ENCODE measurements around the gene SH3TC1. TPM values are rescaled to one million over a fixed set of nuclear protein-coding genes. Genes with fewer than 3 reads are reported as not detected.

Gene SH3TC1
- total and polyA plus RNA-seq, 4 donors: 6.5 to 34.6 (median 25.8) TPM

DNA sequence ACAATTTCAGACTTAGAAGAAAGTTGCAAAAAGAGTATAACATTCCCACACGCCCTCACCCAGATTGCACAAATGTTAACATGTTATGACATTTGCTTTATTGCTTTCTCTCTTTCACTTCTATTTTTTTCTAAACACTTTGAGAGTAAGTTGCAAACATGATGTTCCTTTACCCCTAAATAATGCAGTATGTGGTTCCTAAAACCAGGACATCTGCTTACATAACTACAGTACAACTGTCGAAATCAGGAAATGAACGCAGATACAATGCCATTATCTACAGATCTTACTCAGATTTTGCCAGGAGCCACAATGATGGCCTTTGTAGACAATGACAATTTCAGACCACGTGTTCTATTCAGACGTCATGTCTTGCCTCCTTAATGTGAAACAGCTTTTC lies 22.4 kb downstream of the SH3TC1 start:
- Histone ChIP-seq H3K9ac (ENCODE audit: low read depth in 1 of 2, low read length in 2 of 2) (no peak overlapping the region), H3K4me3 (ENCODE audit: low read depth in 1 of 3, low read length in 3 of 3) (no peak overlapping the region), H3K27ac (ENCODE audit: low read depth in 1 of 2, low read length in 2 of 2) (no peak overlapping the region), H3K36me3 (ENCODE audit: control insufficient read depth in 4 of 4, insufficient read depth in 3 of 4, low read depth in 1 of 4, low read length in 3 of 4) (peaks cover 20 to 49% (median 39%) of the 10 kb centered on the region in 4 donors), H3K27me3 (ENCODE audit: control insufficient read depth in 4 of 4, insufficient read depth in 4 of 4, low read length in 3 of 4) (no peaks in the 10 kb centered on the region), H3K4me1 (ENCODE audit: control insufficient read depth in 4 of 4, insufficient read depth in 4 of 4, low read length in 3 of 4) (no peaks in the 10 kb centered on the region), H3K9me3 (ENCODE audit: control insufficient read depth in 4 of 4, low read length in 3 of 4) (no peaks in the 10 kb centered on the region)
- TF ChIP-seq NR2F2 (IDR thresholded peaks at IDR 0.05): no peak
- TF ChIP-seq CTCF (IDR thresholded peaks at IDR 0.05; ENCODE audit: low read depth, low read length, missing input control): no peak
- TF ChIP-seq TAF1 (conservative IDR thresholded peaks at IDR 0.05): no peak
- no peak for TF ChIP-seq YY1 (IDR thresholded peaks at IDR 0.05)
- TF ChIP-seq, protein P1, sequence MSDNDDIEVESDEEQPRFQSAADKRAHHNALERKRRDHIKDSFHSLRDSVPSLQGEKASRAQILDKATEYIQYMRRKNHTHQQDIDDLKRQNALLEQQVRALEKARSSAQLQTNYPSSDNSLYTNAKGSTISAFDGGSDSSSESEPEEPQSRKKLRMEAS (IDR thresholded peaks at IDR 0.05): no peak
- TF ChIP-seq HNF4G (IDR thresholded peaks at IDR 0.05): no peak
- TF ChIP-seq FOXA1 (IDR thresholded peaks at IDR 0.05): no peak
- no peak for TF ChIP-seq SP1 (IDR thresholded peaks at IDR 0.05)
- TF ChIP-seq EGR1 (IDR thresholded peaks at IDR 0.05; ENCODE audit: low read depth in 2 of 2): no peak
- TF ChIP-seq HNF4A (conservative IDR thresholded peaks at IDR 0.05): no peak
- TF ChIP-seq, protein P2, sequence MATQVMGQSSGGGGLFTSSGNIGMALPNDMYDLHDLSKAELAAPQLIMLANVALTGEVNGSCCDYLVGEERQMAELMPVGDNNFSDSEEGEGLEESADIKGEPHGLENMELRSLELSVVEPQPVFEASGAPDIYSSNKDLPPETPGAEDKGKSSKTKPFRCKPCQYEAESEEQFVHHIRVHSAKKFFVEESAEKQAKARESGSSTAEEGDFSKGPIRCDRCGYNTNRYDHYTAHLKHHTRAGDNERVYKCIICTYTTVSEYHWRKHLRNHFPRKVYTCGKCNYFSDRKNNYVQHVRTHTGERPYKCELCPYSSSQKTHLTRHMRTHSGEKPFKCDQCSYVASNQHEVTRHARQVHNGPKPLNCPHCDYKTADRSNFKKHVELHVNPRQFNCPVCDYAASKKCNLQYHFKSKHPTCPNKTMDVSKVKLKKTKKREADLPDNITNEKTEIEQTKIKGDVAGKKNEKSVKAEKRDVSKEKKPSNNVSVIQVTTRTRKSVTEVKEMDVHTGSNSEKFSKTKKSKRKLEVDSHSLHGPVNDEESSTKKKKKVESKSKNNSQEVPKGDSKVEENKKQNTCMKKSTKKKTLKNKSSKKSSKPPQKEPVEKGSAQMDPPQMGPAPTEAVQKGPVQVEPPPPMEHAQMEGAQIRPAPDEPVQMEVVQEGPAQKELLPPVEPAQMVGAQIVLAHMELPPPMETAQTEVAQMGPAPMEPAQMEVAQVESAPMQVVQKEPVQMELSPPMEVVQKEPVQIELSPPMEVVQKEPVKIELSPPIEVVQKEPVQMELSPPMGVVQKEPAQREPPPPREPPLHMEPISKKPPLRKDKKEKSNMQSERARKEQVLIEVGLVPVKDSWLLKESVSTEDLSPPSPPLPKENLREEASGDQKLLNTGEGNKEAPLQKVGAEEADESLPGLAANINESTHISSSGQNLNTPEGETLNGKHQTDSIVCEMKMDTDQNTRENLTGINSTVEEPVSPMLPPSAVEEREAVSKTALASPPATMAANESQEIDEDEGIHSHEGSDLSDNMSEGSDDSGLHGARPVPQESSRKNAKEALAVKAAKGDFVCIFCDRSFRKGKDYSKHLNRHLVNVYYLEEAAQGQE (IDR thresholded peaks at IDR 0.05): no peak
- no peak for TF ChIP-seq JUND (IDR thresholded peaks at IDR 0.05)
- TF ChIP-seq FOXA2 (IDR thresholded peaks at IDR 0.05): no peak
- TF ChIP-seq, protein P3, sequence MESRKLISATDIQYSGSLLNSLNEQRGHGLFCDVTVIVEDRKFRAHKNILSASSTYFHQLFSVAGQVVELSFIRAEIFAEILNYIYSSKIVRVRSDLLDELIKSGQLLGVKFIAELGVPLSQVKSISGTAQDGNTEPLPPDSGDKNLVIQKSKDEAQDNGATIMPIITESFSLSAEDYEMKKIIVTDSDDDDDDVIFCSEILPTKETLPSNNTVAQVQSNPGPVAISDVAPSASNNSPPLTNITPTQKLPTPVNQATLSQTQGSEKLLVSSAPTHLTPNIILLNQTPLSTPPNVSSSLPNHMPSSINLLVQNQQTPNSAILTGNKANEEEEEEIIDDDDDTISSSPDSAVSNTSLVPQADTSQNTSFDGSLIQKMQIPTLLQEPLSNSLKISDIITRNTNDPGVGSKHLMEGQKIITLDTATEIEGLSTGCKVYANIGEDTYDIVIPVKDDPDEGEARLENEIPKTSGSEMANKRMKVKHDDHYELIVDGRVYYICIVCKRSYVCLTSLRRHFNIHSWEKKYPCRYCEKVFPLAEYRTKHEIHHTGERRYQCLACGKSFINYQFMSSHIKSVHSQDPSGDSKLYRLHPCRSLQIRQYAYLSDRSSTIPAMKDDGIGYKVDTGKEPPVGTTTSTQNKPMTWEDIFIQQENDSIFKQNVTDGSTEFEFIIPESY (IDR thresholded peaks at IDR 0.05): no peak
- TF ChIP-seq RAD21 (IDR thresholded peaks at IDR 0.05): no peak
- TF ChIP-seq RXRA (IDR thresholded peaks at IDR 0.05): no peak
- TF ChIP-seq GABPA (IDR thresholded peaks at IDR 0.05 in 1 of 2, conservative IDR thresholded peaks at IDR 0.05 in 1 of 2): no peak
- WGBS: 69% methylated on average over 5 of the region's 5 CpGs
- DNase-seq (ENCODE audit: low spot score): no peak

- TF ChIP-seq FOXA1 (IDR thresholded peaks at IDR 0.05) (no peak), TAF1 (conservative IDR thresholded peaks at IDR 0.05) (no peak), JUND (IDR thresholded peaks at IDR 0.05) (no peak), HNF4G (IDR thresholded peaks at IDR 0.05) (no peak), RXRA (IDR thresholded peaks at IDR 0.05) (no peak), YY1 (IDR thresholded peaks at IDR 0.05) (no peak)
- TF ChIP-seq, protein P3 (IDR thresholded peaks at IDR 0.05): no peak
- TF ChIP-seq, protein P4, sequence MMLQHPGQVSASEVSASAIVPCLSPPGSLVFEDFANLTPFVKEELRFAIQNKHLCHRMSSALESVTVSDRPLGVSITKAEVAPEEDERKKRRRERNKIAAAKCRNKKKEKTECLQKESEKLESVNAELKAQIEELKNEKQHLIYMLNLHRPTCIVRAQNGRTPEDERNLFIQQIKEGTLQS (IDR thresholded peaks at IDR 0.05): no peak
- TF ChIP-seq, protein P1 (IDR thresholded peaks at IDR 0.05): no peak
- peaks cover 16 to 54% (median 39%) of the 10 kb centered on the region in 4 donors for H3K36me3 ChIP-seq (ENCODE audit: control insufficient read depth in 4 of 4, insufficient read depth in 3 of 4, low read depth in 1 of 4, low read length in 3 of 4)
- no peak overlapping the region for H3K4me3 ChIP-seq (ENCODE audit: low read depth in 1 of 3, low read length in 3 of 3)
- no peak overlapping the region for H3K9ac ChIP-seq (ENCODE audit: low read depth in 1 of 2, low read length in 2 of 2)
- peaks cover 0 to 2% (median 0%) of the 10 kb centered on the region in 4 donors for H3K4me1 ChIP-seq (ENCODE audit: control insufficient read depth in 4 of 4, insufficient read depth in 4 of 4, low read length in 3 of 4)
- DNase-seq (ENCODE audit: low spot score): no peak
- no peak overlapping the region for H3K27ac ChIP-seq (ENCODE audit: low read depth in 1 of 2, low read length in 2 of 2)
- H3K27me3 ChIP-seq (ENCODE audit: control insufficient read depth in 4 of 4, insufficient read depth in 4 of 4, low read length in 3 of 4): no peaks in the 10 kb centered on the region
- no peaks in the 10 kb centered on the region for H3K9me3 ChIP-seq (ENCODE audit: control insufficient read depth in 4 of 4, low read length in 3 of 4)
Observed at GRCh38 chr4:8221985-8222384, 22.9 kb downstream of the SH3TC1 start.
